Measurements from ENCODE around the gene HLA-C.

The HLA-C gene

GRCh38 chr6:31307669-31308049 lies 35.8 kb upstream of the HLA-C start:
- no peak for TF ChIP-seq CTCF (conservative IDR thresholded peaks at IDR 0.05; ENCODE audit: low read depth, low read length)
- no peak for DNase-seq (ENCODE audit: low read depth)
- no peak overlapping the region for H3K4me3 ChIP-seq (ENCODE audit: low read depth, low read length)

GRCh38 chr6:31305703-31306219 lies 33.9 kb upstream of the HLA-C start:
- TF ChIP-seq CTCF (conservative IDR thresholded peaks at IDR 0.05; ENCODE audit: low read depth, low read length) = no peak
- no peak for DNase-seq (ENCODE audit: low read depth)
- H3K4me3 ChIP-seq (ENCODE audit: low read depth, low read length) = no peak overlapping the region

- TF ChIP-seq CTCF (conservative IDR thresholded peaks at IDR 0.05; ENCODE audit: low read depth, low read length) = no peak
- no peak for DNase-seq (ENCODE audit: low read depth)
- H3K4me3 ChIP-seq (ENCODE audit: low read depth, low read length) = no peak overlapping the region
These were observed 32.8 kb upstream of the HLA-C start for GRCh38 chr6:31304683-31305082.

- DNase-seq (ENCODE audit: low read depth) = no peak
- no peak overlapping the region for H3K4me3 ChIP-seq (ENCODE audit: low read depth, low read length)
- TF ChIP-seq CTCF (conservative IDR thresholded peaks at IDR 0.05; ENCODE audit: low read depth, low read length) = no peak
These were observed 28.9 kb upstream of the HLA-C start for GRCh38 chr6:31300797-31301196.

GRCh38 chr6:31299947-31300346 lies 28.1 kb upstream of the HLA-C start:
- H3K4me3 ChIP-seq (ENCODE audit: low read depth, low read length) = no peak overlapping the region
- no peak for DNase-seq (ENCODE audit: low read depth)
- no peak for TF ChIP-seq CTCF (conservative IDR thresholded peaks at IDR 0.05; ENCODE audit: low read depth, low read length)

GRCh38 chr6:31299511-31299910 lies 27.6 kb upstream of the HLA-C start:
- no peak overlapping the region for H3K4me3 ChIP-seq (ENCODE audit: low read depth, low read length)
- TF ChIP-seq CTCF (conservative IDR thresholded peaks at IDR 0.05; ENCODE audit: low read depth, low read length) = no peak
- DNase-seq (ENCODE audit: low read depth) = no peak

- no peak for TF ChIP-seq CTCF (conservative IDR thresholded peaks at IDR 0.05; ENCODE audit: low read depth, low read length)
- no peak overlapping the region for H3K4me3 ChIP-seq (ENCODE audit: low read depth, low read length)
- DNase-seq (ENCODE audit: low read depth) = no peak
These were observed 22.2 kb upstream of the HLA-C start for GRCh38 chr6:31294056-31294455.

All from choroid plexus epithelial cell (primary cell).